B cell (primary cell): ENCODE results near the gene SIK3. TPM values are rescaled to one million over a fixed set of nuclear protein-coding genes. Genes with fewer than 3 reads are reported as not detected.

Experiments
- ATAC-seq: fragments of 200-7000 bp; cut with Tn5 transposase; one replicate; pipeline ENCODE4 v1.10.0; 2021; ENCODE audit warnings: low read depth, mild to moderate bottlenecking, moderate number of reproducible peaks, moderate library complexity
- CTCF ChIA-PET: fragments of 350-600 bp; sonication (Branson Sonifier 250); formaldehyde crosslinking; loops from one replicate; lab custom pipeline; 2021; ENCODE audit warnings: antibody characterized with exemption, inconsistent platforms; lab: Charles Lee
- POLR2A ChIA-PET: fragments of 350-600 bp; sonication (Branson Sonifier 250); formaldehyde crosslinking; loops from one replicate; lab custom pipeline; 2021; ENCODE audit warnings: antibody characterized with exemption; lab: Charles Lee
- DNase-seq: peaks from one replicate; pipeline ENCODE4 v3.0.0; 2013
- H2AFZ ChIP-seq: 2 replicates; pipeline ENCODE4 v1.6.1; 2012; ENCODE audit warnings: mild to moderate bottlenecking, low read depth, low read length; ENCODE audit not compliant: insufficient read depth, poor library complexity, severe bottlenecking
- H3K27ac ChIP-seq, 2 donors: 1 replicate in 1 of 2; 2 replicates in 1 of 2; pipeline ENCODE4 v1.5.1; 2012 to 2013; ENCODE audit warnings: low read length in 2 of 2, mild to moderate bottlenecking in 2 of 2, moderate library complexity in 1 of 2
- H3K27me3 ChIP-seq, 4 experiments: fragments of 200-600 bp in 1 of 4; sonication (generic) in 1 of 4; replicated peaks in 1 of 4; 1 replicate in 2 of 4; 2 replicates in 2 of 4; pipeline versions ENCODE4 v1.6.1 to v1.7.0; 2013 to 2016; ENCODE audit warnings: low read length in 3 of 4, mild to moderate bottlenecking in 2 of 4, mixed read lengths in 1 of 4, moderate library complexity in 1 of 4; ENCODE audit not compliant: insufficient read depth in 4 of 4, control insufficient read depth in 3 of 4; ENCODE audit errors: control extremely low read depth in 1 of 4
- H3K36me3 ChIP-seq, 2 experiments: replicated peaks in 1 of 2; 1 replicate in 1 of 2; 2 replicates in 1 of 2; pipeline versions ENCODE4 v1.6.1 to v1.7.1; 2013; ENCODE audit warnings: low read length in 1 of 2; ENCODE audit not compliant: insufficient read depth in 2 of 2, control insufficient read depth in 1 of 2; ENCODE audit errors: control extremely low read depth in 1 of 2, extremely low read depth in 1 of 2
- H3K4me1 ChIP-seq, 2 donors: fragments of 200-600 bp in 1 of 2; sonication (generic) in 1 of 2; 1 replicate in 1 of 2; 2 replicates in 1 of 2; pipeline versions ENCODE4 v1.5.1 to v1.6.1; 2013 to 2017; ENCODE audit warnings: low read length in 2 of 2; ENCODE audit not compliant: control insufficient read depth in 2 of 2, insufficient read depth in 2 of 2
- H3K4me2 ChIP-seq: replicated peaks from 2 replicates; pipeline ENCODE3; 2012; ENCODE audit warnings: mild to moderate bottlenecking, low read depth, low read length; ENCODE audit not compliant: poor library complexity, severe bottlenecking
- H3K4me3 ChIP-seq, 5 experiments: fragments of 200-600 bp in 1 of 5; sonication (generic) in 1 of 5; 1 replicate in 3 of 5; 2 replicates in 2 of 5; pipeline versions ENCODE4 v1.5.1 to v1.7.0; 2011 to 2016; ENCODE audit warnings: low read length in 4 of 5, mild to moderate bottlenecking in 4 of 5, low read depth in 2 of 5, control low read depth in 1 of 5, moderate library complexity in 1 of 5; ENCODE audit not compliant: insufficient read depth in 1 of 5; ENCODE audit errors: control extremely low read depth in 1 of 5, extremely low read depth in 1 of 5
- H3K79me2 ChIP-seq: fragments of 200-600 bp; sonication (generic); one replicate; pipeline ENCODE4 v1.6.0; 2016; ENCODE audit warnings: low read length; ENCODE audit not compliant: control insufficient read depth, insufficient read depth
- H3K9ac ChIP-seq: fragments of 200-600 bp; sonication (generic); 2 replicates; pipeline ENCODE4 v1.6.1; 2017; ENCODE audit warnings: mild to moderate bottlenecking, low read length, moderate library complexity
- H3K9me3 ChIP-seq, 3 donors: one replicate each; pipeline versions ENCODE4 v1.6.1 to v1.7.1; 2013; ENCODE audit warnings: low read length in 2 of 3; ENCODE audit not compliant: control insufficient read depth in 2 of 3, insufficient read depth in 1 of 3; ENCODE audit errors: control extremely low read depth in 1 of 3
- H4K20me1 ChIP-seq: 2 replicates; pipeline ENCODE4 v1.6.0; 2012; ENCODE audit warnings: mild to moderate bottlenecking, low read length; ENCODE audit not compliant: insufficient read depth, control insufficient read depth, poor library complexity, severe bottlenecking
- H3K27ac Mint-ChIP-seq: one replicate; pipeline ENCODE4 v1.8.0; 2021; ENCODE audit warnings: mixed read lengths
- H3K27me3 Mint-ChIP-seq: one replicate; pipeline ENCODE4 v1.8.0; 2021; ENCODE audit warnings: mixed read lengths
- H3K4me1 Mint-ChIP-seq: one replicate; pipeline ENCODE4 v1.8.0; 2021; ENCODE audit warnings: mixed read lengths
- H3K4me3 Mint-ChIP-seq: one replicate; pipeline ENCODE4 v1.8.0; 2021; ENCODE audit warnings: mixed read lengths
- H3K9me3 Mint-ChIP-seq: one replicate; pipeline ENCODE4 v1.8.0; 2022; ENCODE audit warnings: mixed read lengths; ENCODE audit not compliant: insufficient read depth
- EZH2 ChIP-seq: IDR thresholded peaks from 2 replicates; pipeline ENCODE4 v1.6.1; 2012; ENCODE audit warnings: borderline replicate concordance, low read depth, mild to moderate bottlenecking, moderate library complexity, low read length; ENCODE audit not compliant: insufficient read depth, poor library complexity, severe bottlenecking
- WGBS: methylation state at CpG from one replicate; pipeline ENCODE4 v1.1.5; 2013; ENCODE audit warnings: missing lambda C conversion rate; ENCODE audit not compliant: insufficient coverage; 5-methylcytosine and 5-hydroxymethylcytosine counted together
- intact Hi-C: fragments of 100-400 bp; cut with micrococcal nuclease; formaldehyde crosslinking; loops from one replicate; pipeline ENCODE4 v1.10.0; 2022
- polyA plus RNA-seq: library from polyadenylated mRNA; depleted of rRNA; stranded (reverse); fragments of >200 nt; gene quantifications from 2 replicates; pipeline ENCODE4 v1.2.3, GENCODE V29; 2012
- total RNA-seq, 2 donors: library from RNA; stranded (reverse); fragments of 120-200 nt in 1 of 2; gene quantifications; 1 replicate in 1 of 2; 2 replicates in 1 of 2; pipeline versions ENCODE4 v1.2.3 to v1.2.4, GENCODE V29; 2013 to 2022
- TF ChIP-seq, protein P1 (sequence below): fragments of 200-600 bp; IDR thresholded peaks from one replicate; pipeline ENCODE4 v1.8.0; 2022; ENCODE audit warnings: antibody characterized with exemption, mild to moderate bottlenecking

The SIK3 gene
- total and polyA plus RNA-seq, 2 donors (not counting 1 experiment from before 2014, with no cell fraction given), result 36.5 to 180 TPM

DNA sequence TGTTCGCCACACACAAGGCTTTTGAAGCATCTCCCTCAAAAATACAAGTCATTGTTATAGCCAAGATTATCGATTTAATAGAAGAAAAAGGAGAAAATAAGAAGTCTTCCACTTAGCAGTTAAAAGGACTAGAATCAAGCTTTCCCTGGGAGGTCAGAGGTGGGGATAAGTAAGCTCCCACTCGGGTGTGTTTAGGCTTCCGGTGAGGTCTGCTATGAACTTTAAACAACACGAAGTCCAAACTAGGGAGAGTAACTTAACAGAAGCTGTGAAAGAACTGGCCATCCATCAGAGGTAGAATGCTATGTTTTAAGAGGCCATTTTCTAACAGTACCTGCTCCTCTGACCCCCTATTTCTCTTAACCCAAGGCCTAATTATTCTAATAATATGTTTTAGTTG, 169.4 kb downstream of the SIK3 start:
- peaks cover 59% of the 10 kb centered on the region for H3K79me2 ChIP-seq
- ATAC-seq, result no peak
- no CpG with 5 or more reads among the region's 5 CpGs for WGBS
- peak overlapping the region; percentile 23 for H3K4me3 Mint-ChIP-seq
- intact Hi-C loops, result loop anchor here (1.0 to 10.0 kb wide), 4 partner anchors 51 to 157 kb away; partner anchors contain the start of gene BUD13
- H3K4me1 ChIP-seq, result peaks cover 100% of the 10 kb centered on the region in 2 donors
- CTCF ChIA-PET, result interaction anchor here (0.7 to 7.6 kb wide), 12 partner anchors 30 to 216 kb away, joined by 3 to 57 read pairs (median 4); partner anchors contain the start of gene SIK3
- peak overlapping the region; percentile 76 for H3K4me2 ChIP-seq
- H3K4me1 Mint-ChIP-seq, result peaks cover 86% of the 10 kb centered on the region
- no peaks in the 10 kb centered on the region for H4K20me1 ChIP-seq
- no peaks in the 10 kb centered on the region for H3K9me3 Mint-ChIP-seq
- peak overlapping the region in 1 of 5 experiments; percentile 54 for H3K4me3 ChIP-seq
- no peak for DNase-seq
- H2AFZ ChIP-seq, result no peak overlapping the region
- H3K27ac Mint-ChIP-seq, result peak overlapping the region; percentile 95
- no peaks in the 10 kb centered on the region for H3K27me3 ChIP-seq
- peak overlapping the region; percentile 59 for H3K9ac ChIP-seq
- POLR2A ChIA-PET, result interaction anchor here (0.6 to 3.2 kb wide), 3 partner anchors 12 to 169 kb away, joined by 4 to 19 read pairs (median 6); partner anchors contain the start of gene SIK3
- TF ChIP-seq, protein P1, sequence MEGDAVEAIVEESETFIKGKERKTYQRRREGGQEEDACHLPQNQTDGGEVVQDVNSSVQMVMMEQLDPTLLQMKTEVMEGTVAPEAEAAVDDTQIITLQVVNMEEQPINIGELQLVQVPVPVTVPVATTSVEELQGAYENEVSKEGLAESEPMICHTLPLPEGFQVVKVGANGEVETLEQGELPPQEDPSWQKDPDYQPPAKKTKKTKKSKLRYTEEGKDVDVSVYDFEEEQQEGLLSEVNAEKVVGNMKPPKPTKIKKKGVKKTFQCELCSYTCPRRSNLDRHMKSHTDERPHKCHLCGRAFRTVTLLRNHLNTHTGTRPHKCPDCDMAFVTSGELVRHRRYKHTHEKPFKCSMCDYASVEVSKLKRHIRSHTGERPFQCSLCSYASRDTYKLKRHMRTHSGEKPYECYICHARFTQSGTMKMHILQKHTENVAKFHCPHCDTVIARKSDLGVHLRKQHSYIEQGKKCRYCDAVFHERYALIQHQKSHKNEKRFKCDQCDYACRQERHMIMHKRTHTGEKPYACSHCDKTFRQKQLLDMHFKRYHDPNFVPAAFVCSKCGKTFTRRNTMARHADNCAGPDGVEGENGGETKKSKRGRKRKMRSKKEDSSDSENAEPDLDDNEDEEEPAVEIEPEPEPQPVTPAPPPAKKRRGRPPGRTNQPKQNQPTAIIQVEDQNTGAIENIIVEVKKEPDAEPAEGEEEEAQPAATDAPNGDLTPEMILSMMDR, result no peak
- TF ChIP-seq EZH2, result no peak
- no peaks in the 10 kb centered on the region for H3K27me3 Mint-ChIP-seq
- H3K27ac ChIP-seq, result peak overlapping the region; percentile 95 to 96
- H3K36me3 ChIP-seq, result peaks cover 0 to 10% of the 10 kb centered on the region in 2 experiments
- peaks cover 0 to 4% (median 0%) of the 10 kb centered on the region in 3 donors for H3K9me3 ChIP-seq
